Measurements from ENCODE around the gene UBL3.

DNA sequence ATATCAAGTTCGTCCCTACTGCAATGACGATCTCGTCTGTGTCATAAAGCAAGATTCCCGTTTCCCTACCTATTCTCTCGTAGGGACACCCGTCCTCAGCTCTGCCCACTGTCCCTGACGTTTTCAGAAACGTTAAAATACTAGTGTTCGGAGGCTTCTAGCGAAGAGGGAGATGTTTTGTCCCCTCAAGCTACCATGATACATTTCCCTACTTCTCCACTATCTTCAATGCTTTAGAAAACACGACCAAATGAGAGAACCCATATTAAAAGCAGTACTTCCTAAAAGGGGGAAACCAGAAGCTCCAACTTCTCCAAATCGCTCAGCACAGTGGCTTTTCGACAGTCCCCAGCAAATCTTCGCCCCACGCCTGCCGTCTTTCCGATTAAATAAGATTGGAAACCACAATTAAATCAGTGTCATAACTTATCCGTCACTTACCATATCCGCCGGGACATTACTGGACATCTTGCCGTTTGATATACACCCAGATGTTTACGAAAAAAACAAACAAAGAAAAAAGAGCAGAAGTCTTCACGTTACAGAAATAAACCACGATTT lies 1.3 kb downstream of the UBL3 start:
- TF ChIP-seq, protein P1, sequence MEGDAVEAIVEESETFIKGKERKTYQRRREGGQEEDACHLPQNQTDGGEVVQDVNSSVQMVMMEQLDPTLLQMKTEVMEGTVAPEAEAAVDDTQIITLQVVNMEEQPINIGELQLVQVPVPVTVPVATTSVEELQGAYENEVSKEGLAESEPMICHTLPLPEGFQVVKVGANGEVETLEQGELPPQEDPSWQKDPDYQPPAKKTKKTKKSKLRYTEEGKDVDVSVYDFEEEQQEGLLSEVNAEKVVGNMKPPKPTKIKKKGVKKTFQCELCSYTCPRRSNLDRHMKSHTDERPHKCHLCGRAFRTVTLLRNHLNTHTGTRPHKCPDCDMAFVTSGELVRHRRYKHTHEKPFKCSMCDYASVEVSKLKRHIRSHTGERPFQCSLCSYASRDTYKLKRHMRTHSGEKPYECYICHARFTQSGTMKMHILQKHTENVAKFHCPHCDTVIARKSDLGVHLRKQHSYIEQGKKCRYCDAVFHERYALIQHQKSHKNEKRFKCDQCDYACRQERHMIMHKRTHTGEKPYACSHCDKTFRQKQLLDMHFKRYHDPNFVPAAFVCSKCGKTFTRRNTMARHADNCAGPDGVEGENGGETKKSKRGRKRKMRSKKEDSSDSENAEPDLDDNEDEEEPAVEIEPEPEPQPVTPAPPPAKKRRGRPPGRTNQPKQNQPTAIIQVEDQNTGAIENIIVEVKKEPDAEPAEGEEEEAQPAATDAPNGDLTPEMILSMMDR (IDR thresholded peaks at IDR 0.05 in 4 of 5, conservative IDR thresholded peaks at IDR 0.05 in 1 of 5) = no peak
- no peak for TF ChIP-seq POLR2A (IDR thresholded peaks at IDR 0.05)
